GM12878 (cell line): ENCODE results near the gene P2RX4. TPM values are rescaled to one million over a fixed set of nuclear protein-coding genes. Genes with fewer than 3 reads are reported as not detected.

Experiments
- ATAC-seq: fragments of 200-7000 bp; cut with Tn5 transposase; 3 replicates; pipeline ENCODE4 v1.9.1; 2020; ENCODE audit warnings: mild to moderate bottlenecking, moderate library complexity
- BruUV-seq: library from RNA; stranded (reverse); fragments of 400-500 nt; replicated peaks from 2 replicates; lab custom pipeline; 2021; lab: Mats Ljungman, UMichigan
- CTCF ChIA-PET: fragments of 300-600 bp; sonication (Branson Sonifier 250); formaldehyde crosslinking; extraction: SDS; loops from one replicate; lab custom pipeline; 2021; ENCODE audit warnings: inconsistent platforms; lab: Yijun Ruan, JAX
- POLR2A ChIA-PET: fragments of 350-600 bp; formaldehyde crosslinking; extraction: SDS; loops from one replicate; lab custom pipeline; 2021; ENCODE audit warnings: inconsistent platforms; lab: Charles Lee
- RAD21 ChIA-PET: fragments of 300-600 bp; sonication (Branson Sonifier 250); formaldehyde crosslinking; loops from one replicate; lab custom pipeline; 2023; ENCODE audit warnings: antibody characterized with exemption; ENCODE audit not compliant: unreplicated experiment; lab: Charles Lee
- SMC1A ChIA-PET: fragments of 300-600 bp; sonication (Branson Sonifier 250); formaldehyde crosslinking; loops from one replicate; lab custom pipeline; 2023; ENCODE audit not compliant: unreplicated experiment, uncharacterized antibody; lab: Charles Lee
- DNase-seq: peaks from one replicate; pipeline ENCODE4 v3.0.0-alpha.2; 2011; ENCODE audit warnings: low read depth, low spot score
- FAIRE-seq: peaks from 3 replicates; lab custom pipeline; 2011; peaks lifted over from hg19 to GRCh38; lab: Jason Lieb, UNC
- H2AFZ ChIP-seq: 2 replicates; pipeline ENCODE4 v1.6.0; 2011; ENCODE audit warnings: low read depth, low read length, control low read depth; ENCODE audit not compliant: control insufficient read depth
- H3K27ac ChIP-seq: 2 replicates; pipeline ENCODE4 v1.5.1; 2011; ENCODE audit warnings: control low read depth; ENCODE audit not compliant: control insufficient read depth, insufficient read depth
- H3K27me3 ChIP-seq, 2 experiments: replicated peaks in 1 of 2; 2 replicates each; pipeline versions ENCODE4 v1.6.0 to v1.6.1; 2011; ENCODE audit warnings: low read length in 1 of 2; ENCODE audit not compliant: control insufficient read depth in 2 of 2, insufficient read depth in 2 of 2
- H3K36me3 ChIP-seq, 2 experiments: 2 replicates each; pipeline ENCODE4 v1.5.1; 2011; ENCODE audit warnings: low read length in 1 of 2; ENCODE audit not compliant: control insufficient read depth in 2 of 2, insufficient read depth in 2 of 2
- H3K4me1 ChIP-seq: 2 replicates; pipeline ENCODE4 v1.6.1; 2011; ENCODE audit warnings: mild to moderate bottlenecking, low read length, moderate library complexity, mixed read lengths; ENCODE audit not compliant: control insufficient read depth, insufficient read depth
- H3K4me2 ChIP-seq: 2 replicates; pipeline ENCODE4 v1.6.0; 2011; ENCODE audit warnings: control low read depth; ENCODE audit not compliant: control insufficient read depth, insufficient read depth
- H3K4me3 ChIP-seq: fragments of 200-600 bp; sonication (generic); 2 replicates; pipeline ENCODE4 v1.5.1; 2016
- H3K79me2 ChIP-seq: 2 replicates; pipeline ENCODE4 v1.6.0; 2011; ENCODE audit warnings: low read length; ENCODE audit not compliant: control insufficient read depth, insufficient read depth
- H3K9ac ChIP-seq: 2 replicates; pipeline ENCODE4 v1.8.0; 2011; ENCODE audit warnings: low read length, control low read depth, mixed read lengths; ENCODE audit not compliant: control insufficient read depth, insufficient read depth
- H3K9me3 ChIP-seq: replicated peaks from 3 replicates; pipeline ENCODE4 v1.5.1; 2011; ENCODE audit warnings: mild to moderate bottlenecking, low read length; ENCODE audit not compliant: control insufficient read depth, insufficient read depth
- H4K20me1 ChIP-seq: 2 replicates; pipeline ENCODE4 v1.6.0; 2011; ENCODE audit not compliant: control insufficient read depth, insufficient read depth
- CEBPZ ChIP-seq: fragments of 150-350 bp; IDR thresholded peaks from 2 replicates; pipeline ENCODE4 v1.6.1; 2016; ENCODE audit warnings: low read depth, low read length
- HDAC6 ChIP-seq: fragments of 200-600 bp; sonication (generic); IDR thresholded peaks from one replicate; pipeline ENCODE4 v1.8.0; 2017; ENCODE audit warnings: antibody characterized with exemption; ENCODE audit not compliant: unreplicated experiment
- IKZF1 ChIP-seq: fragments of 450-650 bp; conservative IDR thresholded peaks from 2 replicates; pipeline ENCODE4 v1.6.1; 2017; ENCODE audit warnings: antibody characterized with exemption, mild to moderate bottlenecking
- MAX ChIP-seq: IDR thresholded peaks from 2 replicates; pipeline ENCODE4 v1.6.1; 2012; ENCODE audit warnings: low read depth, low read length, improper control_type of control experiment
- NKRF ChIP-seq: fragments of 450-650 bp; conservative IDR thresholded peaks from 2 replicates; pipeline ENCODE4 v1.6.1; 2017; ENCODE audit warnings: mild to moderate bottlenecking, moderate library complexity
- NR2F1 ChIP-seq: fragments of 450-650 bp; conservative IDR thresholded peaks from 2 replicates; pipeline ENCODE4 v1.6.1; 2017; ENCODE audit warnings: mild to moderate bottlenecking
- PAX5 ChIP-seq: IDR thresholded peaks from 2 replicates; pipeline ENCODE4 v1.6.1; 2011; ENCODE audit warnings: low read depth, low read length, borderline replicate concordance
- RCOR1 ChIP-seq: conservative IDR thresholded peaks from 2 replicates; pipeline ENCODE4 v1.6.1; 2012; ENCODE audit warnings: low read depth, low read length, improper control_type of control experiment
- SMARCA5 ChIP-seq: fragments of 450-650 bp; IDR thresholded peaks from 2 replicates; pipeline ENCODE4 v1.6.1; 2017; ENCODE audit warnings: mild to moderate bottlenecking
- ZSCAN29 ChIP-seq: fragments of 450-650 bp; IDR thresholded peaks from 2 replicates; pipeline ENCODE4 v1.6.1; 2017; ENCODE audit warnings: mild to moderate bottlenecking, moderate library complexity
- WGBS: methylation state at CpG from one replicate; pipeline ENCODE4 v1.1.6; 2016; ENCODE audit warnings: low lambda C conversion rate; ENCODE audit not compliant: insufficient replicate concordance, insufficient coverage; ENCODE audit errors: missing lambda C conversion rate; 5-methylcytosine and 5-hydroxymethylcytosine counted together
- in situ Hi-C: fragments of 300-500 bp; cut with MboI; formaldehyde crosslinking; loops from 9 replicates; pipeline ENCODE4 v1.14.3; 2018; ENCODE audit warnings: mixed read lengths
- intact Hi-C: fragments of 100-400 bp; cut with micrococcal nuclease; formaldehyde crosslinking; loops from one replicate; pipeline ENCODE4 v1.14.2; 2022; ENCODE audit not compliant: unreplicated experiment
- polyA plus RNA-seq, 11 experiments: library from polyadenylated mRNA; depleted of rRNA in 4 of 11; unstranded in 6 of 11; stranded (reverse) in 5 of 11; fragments of >200 nt; fragmentation: Nextera tagmentation in 4 of 11; fragmentation: Illumina TruSeq in 1 of 11; extraction: Ambion mirVana in 4 of 11; extraction: Trizol in 1 of 11; gene quantifications; 1 replicate in 1 of 11; 2 replicates in 10 of 11; pipeline versions ENCODE4 v1.2.1 to v1.2.3, GENCODE V29; 2011 to 2016; ENCODE audit warnings: inconsistent platforms in 2 of 11, missing spikeins in 2 of 11, low read depth in 1 of 11
- total RNA-seq, 4 experiments: library from RNA; depleted of rRNA in 3 of 4; stranded (reverse); fragments of >200 nt in 3 of 4; fragmentation: Illumina TruSeq in 1 of 4; extraction: Trizol in 1 of 4; gene quantifications; 2 replicates each; pipeline versions ENCODE4 v1.2.1 to v1.2.3, GENCODE V29; 2013 to 2021

Gene P2RX4
- total and polyA plus RNA-seq, 10 of the 15 experiments (the other 5 are each of a cell fraction or from before 2014, with no cell fraction given): 9.0 to 43.4 (median 20.5) TPM

- TF ChIP-seq NKRF: no peak
- no peak for TF ChIP-seq RCOR1
- no peak for TF ChIP-seq MAX
- no peak for TF ChIP-seq SMARCA5
These were observed 43.6 kb upstream of the P2RX4 start (continued) for GRCh38 chr12:121166356-121166755.

GRCh38 chr12:121167232-121167820 is 42.6 kb upstream of the P2RX4 start:
- no peak overlapping the region for H3K9ac ChIP-seq
- no peaks in the 10 kb centered on the region; a peak in 1 of 4 replicates for H3K36me3 ChIP-seq
- H3K9me3 ChIP-seq: no peaks in the 10 kb centered on the region
- no peak for ATAC-seq
- intact Hi-C loops: no loop called here
- CTCF ChIA-PET: interaction anchor here (0.6 to 0.7 kb wide), 3 partner anchors 11 to 650 kb away, joined by 3 to 4 read pairs (median 4); no protein-coding TSS in a partner anchor
- 79% methylated on average over 14 of the region's 14 CpGs for WGBS
- H3K4me3 ChIP-seq: no peak overlapping the region
- no peak for DNase-seq
- H4K20me1 ChIP-seq: no peaks in the 10 kb centered on the region
- no peak for TF ChIP-seq PAX5
- TF ChIP-seq HDAC6: no peak
- TF ChIP-seq ZSCAN29: no peak
- TF ChIP-seq NR2F1: no peak
- TF ChIP-seq CEBPZ: no peak
- TF ChIP-seq IKZF1: no peak
- SMC1A ChIA-PET: interaction anchor here (0.8 to 1.9 kb wide), 3 partner anchors 10 to 21 kb away, joined by 3 to 4 read pairs (median 3); no protein-coding TSS in a partner anchor
- no peak overlapping the region for H3K27ac ChIP-seq
- BruUV-seq: no TSS peak
- POLR2A ChIA-PET: interaction anchor here (0.7 to 1.4 kb wide), 3 partner anchors 8 to 458 kb away, joined by 3 to 6 read pairs (median 4); no protein-coding TSS in a partner anchor
- H3K4me2 ChIP-seq: no peak overlapping the region
- RAD21 ChIA-PET: no interaction called here
- no peak overlapping the region for H2AFZ ChIP-seq
- in situ Hi-C loops: no loop called here
- H3K79me2 ChIP-seq: no peaks in the 10 kb centered on the region
- no peaks in the 10 kb centered on the region for H3K4me1 ChIP-seq
- FAIRE-seq: no peak
- H3K27me3 ChIP-seq: no peaks in the 10 kb centered on the region
